Superior temporal gyrus (tissue), 1 donor: Measurements from ENCODE around the gene SHISA3.

Source experiments
- DNase-seq: peaks from one replicate; pipeline ENCODE4 v3.0.0-alpha.2; 2016; ENCODE audit errors: extremely low spot score

SHISA3 gene

DNA sequence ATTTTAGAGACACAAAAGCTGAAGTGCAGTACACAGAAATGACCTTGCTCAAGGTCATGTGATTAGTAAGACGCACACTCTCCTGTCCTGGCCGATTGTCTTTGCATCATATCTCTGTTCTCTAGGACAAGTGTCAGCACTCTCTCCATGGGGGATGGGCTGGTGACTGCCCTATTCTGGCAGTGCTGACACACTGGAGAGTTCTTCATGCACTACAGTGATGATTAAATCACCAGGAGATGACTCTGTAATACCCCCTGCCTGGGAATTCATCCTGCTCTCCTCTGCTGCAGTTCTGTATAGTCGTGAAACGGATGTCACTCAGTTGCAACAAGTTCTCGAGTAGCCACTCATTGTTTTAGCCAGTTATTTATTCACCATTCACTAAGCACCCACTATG, 5.3 kb upstream of the SHISA3 start:
- no peak for DNase-seq

DNA sequence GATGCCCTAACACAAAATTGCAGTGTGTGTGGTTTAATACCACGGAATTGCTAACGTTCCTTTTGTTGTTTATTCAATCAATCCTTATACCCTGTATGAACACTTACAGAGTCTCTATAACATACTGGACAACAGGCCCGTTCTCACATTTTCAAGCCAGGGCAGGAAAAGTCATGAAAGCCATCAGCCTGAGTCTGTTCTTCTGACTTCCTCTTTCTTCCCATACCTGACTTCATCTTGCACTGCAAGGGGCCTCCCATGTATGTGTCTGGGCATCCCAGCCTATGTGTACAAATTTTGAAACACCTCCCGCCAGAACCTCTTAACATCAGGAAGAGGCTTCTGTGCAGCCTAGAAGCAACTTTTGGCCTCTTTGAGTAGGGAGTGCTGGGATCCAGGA, 4.9 kb upstream of the SHISA3 start:
- no peak for DNase-seq

DNA sequence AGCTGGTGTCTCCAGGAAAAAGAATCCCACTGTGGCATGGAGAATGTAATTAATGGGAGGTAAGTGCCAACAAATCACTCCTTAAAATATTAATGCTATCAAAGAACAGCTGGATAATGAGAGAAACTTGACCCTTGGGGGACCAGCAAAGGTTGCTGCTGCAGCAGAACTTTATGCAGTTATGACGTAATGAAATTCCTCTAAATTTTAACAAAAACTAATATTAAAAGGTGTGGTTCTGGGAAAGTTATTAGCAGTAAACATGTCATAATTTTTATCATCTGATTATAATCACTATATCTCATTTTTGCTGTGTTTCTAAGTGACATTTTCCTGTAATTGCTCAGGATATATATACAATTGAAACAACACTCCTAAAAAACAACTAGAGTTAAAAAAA, 1.7 kb upstream of the SHISA3 start:
- DNase-seq = no peak

DNA sequence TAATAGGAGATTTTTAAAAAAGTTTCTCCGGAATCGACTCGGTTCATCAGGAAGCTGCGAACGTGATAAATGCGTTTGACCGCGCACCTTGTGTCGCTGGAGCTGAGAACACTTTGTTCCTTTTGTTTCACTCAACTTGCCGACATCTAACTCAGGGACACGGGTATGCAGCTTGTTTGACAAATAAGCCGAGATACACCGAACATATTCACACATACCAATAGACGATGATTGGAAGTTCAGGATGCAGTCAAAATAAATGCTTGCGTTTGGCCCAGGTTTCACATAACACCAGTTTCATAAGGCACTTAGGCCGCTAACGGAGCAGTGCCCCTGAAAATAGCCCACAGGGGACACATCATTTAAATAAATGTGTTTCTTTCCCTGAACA, 932 bp upstream of the SHISA3 start:
- no peak for DNase-seq

DNA sequence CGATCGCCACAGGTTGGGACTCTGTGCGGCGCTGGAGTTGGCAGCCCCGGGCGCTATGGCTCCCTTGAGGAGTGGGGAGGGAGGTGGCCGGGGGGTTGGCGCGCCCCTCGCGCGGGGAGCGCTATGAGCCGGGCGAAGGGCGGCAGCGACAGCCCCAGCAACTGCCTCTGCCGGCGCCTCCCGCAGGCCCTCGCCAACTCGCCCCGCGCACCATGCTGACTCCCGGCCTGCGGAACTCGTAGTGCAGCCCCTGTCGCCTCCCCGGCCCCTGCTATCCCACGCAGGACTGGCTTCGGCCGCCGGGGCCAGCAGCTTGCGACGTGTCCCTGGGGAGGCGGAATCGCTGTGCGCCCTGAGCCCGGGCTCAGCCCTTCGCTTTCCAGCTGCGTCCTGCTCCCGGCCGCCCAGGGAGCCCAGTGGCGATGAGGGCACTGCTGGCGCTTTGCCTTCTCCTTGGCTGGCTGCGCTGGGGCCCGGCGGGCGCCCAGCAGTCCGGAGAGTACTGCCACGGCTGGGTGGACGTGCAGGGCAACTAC, 415 bp downstream of the SHISA3 start:
- DNase-seq = no peak

DNA sequence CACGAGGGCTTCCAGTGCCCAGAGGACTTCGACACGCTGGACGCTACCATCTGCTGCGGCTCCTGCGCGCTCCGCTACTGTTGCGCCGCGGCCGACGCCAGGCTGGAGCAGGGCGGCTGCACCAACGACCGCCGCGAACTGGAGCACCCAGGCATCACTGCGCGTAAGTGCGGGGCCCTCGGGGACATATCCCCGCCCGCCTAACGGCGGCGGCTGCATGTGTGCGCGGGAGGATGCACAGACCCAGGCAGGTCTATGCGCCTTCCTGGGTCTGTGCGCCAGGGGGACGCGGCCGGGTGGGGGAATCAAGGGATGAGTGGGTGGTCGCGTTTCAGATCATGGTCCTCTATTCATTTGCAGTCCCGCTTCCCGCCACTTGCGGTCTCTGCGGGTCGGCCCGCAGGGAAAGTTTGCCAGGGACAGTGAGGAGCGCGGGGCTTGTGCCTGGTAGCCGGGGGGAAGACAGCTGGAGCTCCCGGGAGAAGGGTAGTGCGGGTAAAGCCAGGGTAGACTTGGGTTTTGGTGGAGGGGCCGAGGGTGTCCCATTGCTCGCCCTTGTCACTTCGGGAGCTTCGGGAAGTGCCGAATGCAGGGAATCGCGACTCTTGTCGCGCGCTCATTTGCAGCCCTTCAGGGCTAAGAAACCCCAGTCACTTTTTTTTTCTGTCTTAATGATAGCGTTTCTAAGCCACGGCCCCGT, 1.0 kb downstream of the SHISA3 start:
- no peak for DNase-seq

DNA sequence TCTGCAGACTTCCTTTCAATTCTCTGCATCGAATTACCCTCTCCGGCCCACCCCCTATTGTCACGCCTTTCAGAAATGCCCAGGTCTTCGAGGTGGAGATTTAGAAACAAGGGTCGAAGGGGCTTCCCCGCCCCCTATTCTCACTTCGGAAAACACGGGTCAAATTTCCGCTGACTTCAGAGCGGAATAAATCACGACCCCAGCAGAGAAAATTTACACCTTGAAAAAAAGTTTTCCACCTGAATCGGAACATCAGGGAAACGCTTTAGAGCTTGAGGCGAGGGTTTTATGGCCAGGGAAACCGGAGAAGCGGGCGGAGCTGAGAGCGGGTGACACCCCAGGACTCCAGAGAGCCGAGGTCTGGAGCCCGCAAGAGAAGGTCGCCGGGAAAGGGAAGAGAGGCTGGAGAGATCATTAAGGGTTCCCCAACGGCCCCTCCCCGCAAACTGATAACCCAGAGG, 1.6 kb downstream of the SHISA3 start:
- DNase-seq = no peak

DNA sequence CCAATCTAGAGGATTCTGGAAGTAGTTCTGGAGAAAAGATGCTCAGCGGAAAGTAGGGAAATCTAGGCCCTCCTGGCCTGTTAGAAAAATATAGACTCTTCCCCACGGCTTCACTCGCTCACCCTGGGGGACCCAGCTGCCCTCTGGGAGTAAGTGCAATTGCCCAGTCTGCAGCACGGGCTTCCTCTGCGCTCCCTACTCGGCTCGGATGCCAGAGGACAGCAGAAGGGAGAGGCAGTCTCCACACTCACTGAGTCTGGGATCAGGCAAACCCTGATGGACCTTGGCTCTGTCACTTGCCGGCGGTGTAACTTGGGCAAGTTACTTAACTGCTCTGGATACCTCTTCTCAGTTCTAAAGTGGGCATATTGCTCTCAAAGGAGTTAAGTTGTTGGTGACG, 2.1 kb downstream of the SHISA3 start:
- no peak for DNase-seq

DNA sequence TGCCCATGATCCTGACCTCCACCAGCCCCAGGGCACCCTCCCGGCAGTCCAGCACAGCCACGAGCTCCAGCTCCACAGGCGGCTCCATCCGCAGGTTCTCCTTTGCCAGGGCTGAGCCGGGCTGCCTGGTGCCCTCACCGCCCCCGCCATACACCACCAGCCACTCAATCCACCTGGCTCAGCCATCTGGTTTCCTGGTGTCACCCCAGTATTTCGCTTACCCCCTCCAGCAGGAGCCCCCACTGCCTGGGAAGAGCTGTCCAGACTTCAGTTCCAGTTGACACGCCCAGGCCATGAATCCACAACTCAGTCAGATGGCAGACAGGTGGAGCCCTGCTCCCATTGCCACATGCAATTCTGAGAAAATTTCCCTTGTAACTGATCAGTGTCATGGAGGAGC, 3.9 kb downstream of the SHISA3 start:
- no peak for DNase-seq

DNA sequence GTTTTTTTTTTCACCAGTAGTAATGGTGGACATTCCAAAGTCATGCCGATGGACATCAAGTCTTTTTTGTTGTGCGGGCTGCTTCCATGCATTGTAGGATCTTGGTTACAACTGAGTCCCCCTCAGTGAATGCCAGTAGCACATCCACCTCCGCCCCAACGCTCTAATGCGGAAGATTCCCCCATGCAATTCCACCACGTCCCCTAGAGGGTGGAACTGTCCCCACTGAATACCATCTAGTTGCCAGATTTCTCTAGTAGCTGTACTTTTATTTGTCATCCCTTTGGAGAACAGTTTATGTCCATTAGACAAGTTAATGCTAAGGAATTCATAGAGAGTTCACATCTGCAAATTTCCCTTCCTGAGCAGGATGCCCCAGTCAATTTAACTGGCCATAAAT, 6.7 kb downstream of the SHISA3 start:
- DNase-seq = no peak

DNA sequence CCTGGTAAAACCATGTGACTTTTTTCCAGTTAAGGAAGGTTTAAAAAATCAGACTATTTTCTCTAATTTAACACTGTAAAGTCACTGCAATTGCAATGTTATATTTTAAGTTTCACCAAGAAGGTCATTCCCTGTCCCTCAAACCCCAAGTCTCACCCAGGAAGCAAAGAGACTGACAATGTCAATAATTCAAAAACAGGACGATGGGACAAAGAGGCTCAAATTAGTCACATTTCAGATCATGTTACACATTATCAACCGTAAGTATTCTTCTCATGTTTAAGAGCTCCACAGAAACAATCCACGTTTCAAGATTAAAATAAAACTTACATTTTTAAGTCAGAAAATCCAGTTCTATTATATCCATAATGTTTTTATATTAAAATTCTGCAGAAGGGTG, 13.2 kb downstream of the SHISA3 start:
- no peak for DNase-seq

DNA sequence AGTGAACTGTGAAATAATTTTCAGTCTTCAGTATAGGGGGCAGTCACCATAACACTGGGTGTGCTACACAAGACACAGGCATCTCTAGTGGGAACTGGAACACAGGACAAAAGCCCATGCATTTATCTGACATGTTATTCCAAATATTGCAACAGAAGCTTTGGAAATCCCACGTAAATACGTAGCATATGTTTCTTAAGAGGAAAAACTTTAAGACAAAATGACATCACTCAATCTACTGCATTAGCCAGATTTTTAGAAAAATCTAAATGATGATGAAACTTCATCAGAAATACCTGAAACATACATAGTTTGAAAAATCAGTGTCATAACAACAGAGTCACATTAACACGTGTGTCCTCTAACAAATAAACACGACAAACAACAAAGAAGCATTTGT, 14.5 kb downstream of the SHISA3 start:
- no peak for DNase-seq

DNA sequence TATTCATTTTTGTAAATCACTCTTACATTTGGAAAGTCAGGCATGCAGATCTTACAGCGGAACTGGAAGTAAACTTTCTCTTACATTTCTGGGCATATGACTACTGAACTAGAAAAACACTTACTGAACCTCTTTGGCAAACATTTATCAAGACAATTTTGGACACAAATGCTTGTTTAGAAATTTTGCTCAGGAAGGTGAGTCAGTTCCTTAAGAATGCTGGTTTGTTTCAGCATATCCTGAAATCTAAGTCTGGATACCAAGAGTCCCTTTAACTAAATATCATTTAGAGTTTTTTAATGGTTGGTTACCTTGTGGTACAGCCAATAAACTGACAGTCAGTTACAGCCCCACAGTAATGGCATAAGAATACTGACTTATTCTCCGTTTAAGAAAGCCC, 15.0 kb downstream of the SHISA3 start:
- DNase-seq = no peak

DNA sequence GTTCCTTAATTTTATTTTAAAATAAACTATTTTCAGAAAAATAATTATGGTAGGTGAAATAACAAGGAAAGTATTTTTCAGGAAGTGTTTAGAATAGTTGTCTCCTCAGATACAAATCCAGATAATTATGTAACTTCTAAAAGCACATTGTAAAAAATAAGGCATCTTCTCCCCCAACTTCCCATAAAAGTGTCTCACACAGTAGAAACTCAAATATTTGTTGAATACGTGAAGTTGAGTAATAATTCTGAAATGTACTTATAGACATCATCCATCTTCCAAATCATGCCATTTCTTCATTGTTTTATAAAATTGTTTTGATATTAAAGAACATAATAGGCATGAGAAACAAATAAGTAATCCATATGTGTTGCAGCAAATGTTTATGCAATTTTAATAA, 18.0 kb downstream of the SHISA3 start:
- no peak for DNase-seq

DNA sequence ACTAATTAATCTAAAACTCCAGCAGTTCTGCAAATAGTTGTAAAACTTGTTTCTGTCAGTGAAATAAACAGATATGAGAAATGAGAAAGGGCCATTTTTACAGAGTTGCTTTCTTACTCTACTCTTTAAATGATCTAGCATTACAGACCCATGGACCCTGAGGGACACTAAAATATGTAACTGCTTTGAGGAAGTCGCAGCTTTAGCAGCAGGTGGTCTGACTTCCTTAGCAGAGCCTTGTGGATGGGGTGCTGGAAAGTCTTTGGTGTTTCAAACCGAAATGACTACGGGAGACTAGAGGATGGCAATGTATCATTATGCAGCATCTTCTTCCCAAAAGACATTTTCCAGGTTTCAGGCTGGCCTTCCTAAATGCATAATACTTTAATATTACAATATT, 18.7 kb downstream of the SHISA3 start:
- DNase-seq = no peak

DNA sequence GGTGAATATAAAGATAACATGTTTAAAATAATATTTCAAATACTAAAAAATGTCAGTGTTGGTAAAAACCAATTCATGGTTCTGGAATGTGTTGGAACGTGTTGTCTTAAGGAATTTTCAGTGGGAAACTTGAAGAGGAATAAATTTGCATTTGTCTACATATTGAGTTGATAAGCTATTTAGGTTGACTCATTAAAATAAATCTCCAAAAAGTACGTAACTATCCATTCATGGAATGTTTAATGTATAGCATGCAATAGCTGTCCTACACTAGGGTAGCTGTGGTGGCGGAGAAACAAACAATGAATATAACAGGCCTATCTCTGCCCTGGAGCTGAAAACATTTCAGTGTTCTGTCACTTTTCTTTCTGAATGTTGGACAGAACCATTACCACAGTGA, 20.3 kb downstream of the SHISA3 start:
- no peak for DNase-seq

DNA sequence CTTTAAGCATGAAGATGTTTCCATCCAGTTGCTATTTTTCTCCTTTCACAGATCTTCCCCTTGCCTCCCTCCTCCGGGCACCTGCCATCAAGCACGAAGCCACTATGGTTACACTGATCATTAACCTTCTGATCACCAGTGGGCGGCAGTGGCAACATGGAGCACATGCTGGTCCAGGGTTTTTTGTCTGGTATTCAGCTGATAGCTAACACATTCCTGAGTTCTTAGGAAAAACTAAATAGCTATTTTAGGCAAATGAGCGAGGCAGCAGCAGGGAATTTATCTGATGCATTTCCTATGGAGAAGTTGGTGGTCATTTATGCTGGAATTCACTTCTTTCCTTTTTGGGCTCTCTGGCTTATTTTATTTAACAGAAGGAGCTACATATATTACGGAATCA, 22.9 kb downstream of the SHISA3 start:
- DNase-seq = no peak

DNA sequence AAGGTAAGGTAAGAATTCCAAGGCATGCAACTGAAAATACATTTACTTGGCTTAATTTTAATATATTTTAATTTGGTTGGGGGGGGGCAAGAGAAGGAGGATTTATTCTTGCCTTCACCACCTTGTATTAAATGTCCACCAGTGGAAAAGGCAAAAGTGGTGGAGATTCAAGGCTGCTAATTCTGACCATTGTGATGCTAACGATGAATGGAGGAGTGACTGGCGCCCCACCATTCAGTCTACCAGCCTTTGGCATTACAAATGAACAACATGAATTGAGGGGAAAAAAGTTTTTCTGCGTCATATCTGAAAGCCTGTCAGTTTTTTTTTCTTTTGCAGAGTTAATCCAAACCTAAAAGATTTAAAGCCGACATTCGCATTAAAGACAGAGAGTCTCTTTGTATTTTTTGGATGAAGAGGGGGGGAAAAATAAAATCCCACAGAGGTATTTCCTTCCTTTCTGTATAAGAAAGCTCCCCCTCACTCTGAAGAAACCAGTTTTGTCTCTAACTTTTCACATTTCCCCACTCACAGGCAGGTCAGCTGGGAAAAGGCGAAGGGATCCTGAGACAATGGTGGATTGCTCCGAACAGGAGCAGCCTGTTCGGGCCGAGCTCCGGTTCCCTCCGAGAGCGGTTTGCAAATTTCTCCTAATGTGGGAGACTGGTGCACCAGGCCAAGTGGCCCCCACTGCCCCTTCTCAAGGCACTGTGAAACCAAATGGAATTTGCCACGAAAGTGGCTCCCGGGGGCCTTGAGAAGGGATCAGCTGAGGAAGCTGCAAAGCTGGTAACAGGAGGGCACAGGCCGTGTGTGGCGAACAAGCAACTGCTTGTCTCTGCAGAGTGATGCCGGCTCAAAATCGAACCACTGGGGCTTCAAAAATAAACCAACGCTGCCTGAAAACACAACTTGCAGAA, 28.1 kb downstream of the SHISA3 start:
- no peak for DNase-seq

DNA sequence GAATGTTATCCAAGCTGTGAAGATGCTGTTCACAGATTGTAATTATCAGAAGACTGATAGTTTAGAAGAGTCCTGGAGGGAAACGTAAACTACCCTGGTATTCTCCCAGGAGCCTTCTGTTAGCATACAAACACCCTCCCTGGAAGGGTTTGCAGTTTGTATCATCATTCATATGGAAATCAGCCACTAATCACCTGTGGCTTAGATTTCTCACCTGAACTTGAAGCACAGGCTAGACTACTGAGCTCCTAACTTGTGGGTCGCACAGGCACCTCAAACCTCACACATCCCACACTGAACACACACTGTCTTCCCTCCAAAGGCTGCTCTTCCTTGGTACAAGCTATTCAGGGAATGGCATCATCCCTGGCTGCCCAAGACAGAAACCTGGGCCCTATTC, 30.7 kb downstream of the SHISA3 start:
- no peak for DNase-seq

DNA sequence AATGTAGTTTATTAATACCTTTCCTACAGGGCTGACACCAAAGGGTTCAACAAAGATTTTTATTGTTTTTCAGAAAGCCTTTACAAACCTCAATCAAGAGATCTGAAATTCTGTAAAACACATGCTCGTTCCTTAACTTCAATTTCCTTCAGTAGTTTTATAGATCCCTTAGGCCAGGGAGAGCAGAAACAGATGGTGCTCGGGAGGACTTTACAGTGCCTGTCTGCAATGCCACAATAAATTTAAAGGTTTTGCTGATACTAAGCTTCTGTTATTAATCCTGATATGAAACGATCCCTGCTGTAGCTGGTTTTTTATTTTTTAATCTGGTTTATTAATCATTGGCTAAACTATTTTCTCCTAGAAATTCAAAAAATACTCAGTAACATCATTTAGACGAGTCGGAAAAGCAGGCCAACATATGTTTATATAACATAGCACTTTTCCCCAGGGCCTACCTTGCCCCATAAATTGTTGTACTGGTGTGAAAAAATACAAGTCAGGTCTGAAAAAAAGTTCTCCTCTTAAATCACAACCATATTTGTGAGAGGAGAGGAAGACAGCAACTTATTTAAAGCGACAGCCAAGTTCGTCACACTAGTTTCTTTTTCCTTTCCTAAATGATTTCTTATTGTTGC, 39.8 kb downstream of the SHISA3 start:
- no peak for DNase-seq

DNA sequence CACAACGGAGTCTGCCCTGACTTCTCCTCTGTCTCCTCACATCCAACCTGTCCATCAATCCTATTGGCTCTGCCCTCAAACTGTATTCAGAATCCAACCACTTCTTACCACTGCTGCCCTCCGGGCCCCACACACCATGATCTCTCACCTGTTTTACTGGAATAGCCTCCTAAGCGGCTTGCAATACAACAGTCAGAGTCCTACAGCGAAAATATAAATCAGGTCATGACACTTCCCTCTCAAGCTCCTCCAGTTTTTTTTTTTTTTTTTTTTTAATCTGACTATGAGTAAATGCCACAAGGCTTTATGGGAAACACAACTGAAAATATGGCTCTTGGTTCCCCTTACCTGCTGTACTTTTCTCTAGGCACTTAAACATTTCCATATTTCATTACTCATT, 42.8 kb downstream of the SHISA3 start:
- DNase-seq = no peak

DNA sequence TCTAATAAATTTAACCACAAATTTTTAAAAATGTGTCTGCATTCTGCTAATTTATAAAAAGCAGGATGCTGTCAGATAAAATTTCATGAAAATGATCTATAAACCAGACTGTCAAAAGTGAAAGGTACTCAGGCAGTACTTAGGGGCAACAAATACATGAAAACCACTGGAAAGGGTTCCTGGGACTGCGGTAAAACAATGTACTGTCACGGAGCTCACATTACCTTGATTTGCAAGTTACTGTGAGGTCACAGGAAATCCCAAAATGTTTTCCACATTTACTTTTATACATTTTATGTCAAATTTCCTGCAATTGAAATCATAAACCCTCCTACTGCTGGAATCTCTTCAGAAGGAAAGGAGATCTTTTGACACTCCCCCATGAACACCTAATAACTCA, 45.3 kb downstream of the SHISA3 start:
- DNase-seq = no peak

DNA sequence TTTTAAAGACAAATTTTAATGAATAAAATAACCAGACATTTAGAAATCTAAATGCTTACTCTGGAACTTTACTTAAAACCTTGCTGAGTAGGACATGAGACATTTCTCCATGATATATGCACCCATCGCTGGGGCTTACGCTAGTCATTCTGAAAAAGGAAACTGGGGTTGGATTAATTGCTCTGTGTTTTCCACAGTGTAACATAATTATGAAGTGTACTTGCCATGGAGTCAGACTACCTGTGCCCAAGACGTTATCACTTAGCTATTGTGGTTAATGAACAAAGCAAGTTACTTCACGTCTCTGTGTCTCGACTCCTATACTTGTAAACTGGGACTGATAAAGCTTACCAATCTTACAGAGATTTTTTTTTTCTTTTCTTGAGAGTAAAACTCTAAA, 47.8 kb downstream of the SHISA3 start:
- no peak for DNase-seq
